ENCODE measurements around the gene ITGAD. TPM values are rescaled to one million over a fixed set of nuclear protein-coding genes. Genes with fewer than 3 reads are reported as not detected.
"Not testable (repeated sequence)": the region's sequence is repeated elsewhere in the genome, so short reads cannot be mapped to it uniquely, and the experiment has no call there.

The ITGAD gene
- total RNA-seq, 1 donor from 2014 or later, result 0.09 TPM

- DNase-seq (ENCODE audit: low spot score), result no peak
Observed at GRCh38 chr16:31403590-31404352, 10.6 kb downstream of the ITGAD start.

- no peak for DNase-seq (ENCODE audit: low spot score)
Observed at GRCh38 chr16:31404353-31405064, 11.4 kb downstream of the ITGAD start.

GRCh38 chr16:31407406-31407805 is 14.3 kb downstream of the ITGAD start:
- no peak for DNase-seq (ENCODE audit: low spot score)

GRCh38 chr16:31409433-31409832 is 16.3 kb downstream of the ITGAD start:
- no peak for DNase-seq (ENCODE audit: low spot score)

GRCh38 chr16:31410082-31410481 is 16.9 kb downstream of the ITGAD start:
- DNase-seq (ENCODE audit: low spot score), result no peak

- no peak for DNase-seq (ENCODE audit: low spot score)
Observed at GRCh38 chr16:31411024-31411844, 18.1 kb downstream of the ITGAD start.

GRCh38 chr16:31412750-31413149 is 19.6 kb downstream of the ITGAD start:
- DNase-seq (ENCODE audit: low spot score), result no peak

- DNase-seq (ENCODE audit: low spot score), result no peak
Observed at GRCh38 chr16:31413381-31413780, 20.2 kb downstream of the ITGAD start.

- DNase-seq (ENCODE audit: low spot score), result no peak
Observed at GRCh38 chr16:31413943-31414342, 20.8 kb downstream of the ITGAD start.

GRCh38 chr16:31414706-31415105 is 21.6 kb downstream of the ITGAD start:
- DNase-seq (ENCODE audit: low spot score), result no peak

- no peak for DNase-seq (ENCODE audit: low spot score)
Observed at GRCh38 chr16:31416371-31416770, 23.2 kb downstream of the ITGAD start.

GRCh38 chr16:31417036-31417435 is 23.9 kb downstream of the ITGAD start:
- DNase-seq (ENCODE audit: low spot score), result not testable (repeated sequence)

- DNase-seq (ENCODE audit: low spot score), result no peak
Observed at GRCh38 chr16:31417916-31418315, 24.8 kb downstream of the ITGAD start.

GRCh38 chr16:31420037-31420436 is 26.9 kb downstream of the ITGAD start:
- no peak for DNase-seq (ENCODE audit: low spot score)

- no peak for DNase-seq (ENCODE audit: low spot score)
Observed at GRCh38 chr16:31421587-31421986, 28.5 kb downstream of the ITGAD start.

GRCh38 chr16:31423241-31423640 is 30.1 kb downstream of the ITGAD start:
- no peak for DNase-seq (ENCODE audit: low spot score)

- no peak for DNase-seq (ENCODE audit: low spot score)
Observed at GRCh38 chr16:31423801-31424200, 30.7 kb downstream of the ITGAD start.

- DNase-seq (ENCODE audit: low spot score), result peak; percentile 61
Observed at GRCh38 chr16:31427441-31428278, 34.5 kb downstream of the ITGAD start.

- DNase-seq (ENCODE audit: low spot score), result no peak
Observed at GRCh38 chr16:31428279-31428597, 35.1 kb downstream of the ITGAD start, which contains the start of gene COX6A2. Gene COX6A2, minus strand, starts transcription at chr16:31428360. Its CDS starts 35 bp downstream, at chr16:31428325.

GRCh38 chr16:31428638-31429247 is 35.6 kb downstream of the ITGAD start:
- no peak for DNase-seq (ENCODE audit: low spot score)

- DNase-seq (ENCODE audit: low spot score), result no peak
Observed at GRCh38 chr16:31429314-31429713, 36.2 kb downstream of the ITGAD start.
